Muscle layer of duodenum (tissue), 2 donors: Measurements from ENCODE around the gene NDFIP1.
"Not testable (repeated sequence)": the region's sequence is repeated elsewhere in the genome, so short reads cannot be mapped to it uniquely, and the experiment has no call there.

ENCODE experiments used
- H3K27ac ChIP-seq: one replicate; pipeline ENCODE4 v1.7.0; 2013; ENCODE audit warnings: mild to moderate bottlenecking, low read length
- H3K27me3 ChIP-seq: one replicate; pipeline ENCODE4 v1.7.0; 2013; ENCODE audit warnings: low read depth, mild to moderate bottlenecking, control low read depth, low read length
- H3K36me3 ChIP-seq, 2 donors: one replicate each; pipeline ENCODE4 v1.7.0; 2013; ENCODE audit warnings: low read length in 2 of 2, control low read depth in 1 of 2, mild to moderate bottlenecking in 1 of 2; ENCODE audit not compliant: insufficient read depth in 2 of 2, control insufficient read depth in 1 of 2
- H3K4me1 ChIP-seq, 2 donors: one replicate each; pipeline ENCODE4 v1.7.0; 2013; ENCODE audit warnings: low read length in 2 of 2, mild to moderate bottlenecking in 2 of 2, control low read depth in 1 of 2, moderate library complexity in 1 of 2; ENCODE audit not compliant: insufficient read depth in 2 of 2, control insufficient read depth in 1 of 2
- H3K4me3 ChIP-seq, 2 donors: one replicate each; pipeline ENCODE4 v1.7.0; 2013; ENCODE audit warnings: low read length in 2 of 2, low read depth in 1 of 2, mild to moderate bottlenecking in 1 of 2
- H3K9me3 ChIP-seq, 2 donors: one replicate each; pipeline ENCODE4 v1.7.0; 2013; ENCODE audit warnings: low read length in 2 of 2, control low read depth in 1 of 2, mild to moderate bottlenecking in 1 of 2; ENCODE audit not compliant: control insufficient read depth in 1 of 2
- donor health status: healthy.

Gene NDFIP1

DNA sequence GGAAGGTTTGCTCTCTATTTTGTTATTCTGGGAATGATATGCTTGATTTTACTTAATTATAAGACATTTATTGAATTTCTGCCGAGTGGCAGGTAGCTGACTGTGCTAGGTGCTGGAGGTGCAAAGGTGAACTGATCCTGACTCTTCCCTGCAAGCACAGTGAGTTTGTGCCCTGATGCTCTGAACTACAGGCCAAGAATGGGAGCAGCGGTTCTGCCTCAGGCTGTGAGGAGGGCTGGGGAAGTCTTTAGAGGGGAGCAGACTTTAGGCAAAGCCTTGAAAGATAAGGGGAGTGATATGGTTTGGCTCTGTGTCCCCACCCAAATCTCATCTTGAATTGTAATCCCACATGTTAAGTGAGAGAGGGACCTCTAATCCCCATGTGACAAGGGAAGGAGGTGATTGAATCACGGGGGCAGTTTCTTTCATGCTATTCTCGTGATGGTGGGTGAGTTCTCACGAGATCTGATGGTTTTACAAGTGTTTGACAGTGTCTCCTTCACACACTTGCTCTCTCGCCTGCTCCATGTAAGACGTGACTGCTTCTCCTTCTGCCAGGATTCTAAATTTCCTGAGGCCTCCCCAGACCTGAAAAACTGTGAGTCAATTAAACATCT is 73.1 kb downstream of the NDFIP1 start:
- H3K4me1 ChIP-seq = no peaks in the 10 kb centered on the region
- no peak overlapping the region for H3K27ac ChIP-seq
- no peaks in the 10 kb centered on the region for H3K36me3 ChIP-seq
- H3K4me3 ChIP-seq = no peak overlapping the region
- H3K27me3 ChIP-seq = no peaks in the 10 kb centered on the region
- H3K9me3 ChIP-seq = no peaks in the 10 kb centered on the region

DNA sequence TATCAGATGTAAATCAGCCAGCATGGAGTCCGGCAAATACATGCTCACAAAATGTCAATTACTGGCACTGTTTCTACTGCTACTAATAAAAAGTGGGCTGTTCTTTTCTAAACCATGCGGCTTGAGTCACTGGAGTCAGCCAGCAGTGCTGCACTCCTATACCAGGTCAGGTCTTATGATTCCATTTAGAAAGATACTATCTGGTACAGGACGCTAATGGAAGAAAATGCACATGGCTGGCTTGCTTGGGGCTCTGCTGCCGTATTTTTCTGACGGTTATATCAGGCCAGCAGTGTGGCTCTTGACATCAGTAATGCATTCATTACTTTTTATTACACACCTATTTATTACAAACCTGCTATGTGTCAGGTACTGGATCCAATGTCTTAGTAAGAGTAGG is 74.3 kb downstream of the NDFIP1 start:
- no peaks in the 10 kb centered on the region for H3K27me3 ChIP-seq
- H3K27ac ChIP-seq = no peak overlapping the region
- no peaks in the 10 kb centered on the region for H3K4me1 ChIP-seq
- no peaks in the 10 kb centered on the region for H3K36me3 ChIP-seq
- no peak overlapping the region for H3K4me3 ChIP-seq
- no peaks in the 10 kb centered on the region for H3K9me3 ChIP-seq

GRCh38 chr5:142183561-142183960 is 75.0 kb downstream of the NDFIP1 start:
- Histone ChIP-seq H3K27ac (no peak overlapping the region), H3K9me3 (no peaks in the 10 kb centered on the region), H3K36me3 (no peaks in the 10 kb centered on the region), H3K4me3 (no peak overlapping the region), H3K27me3 (no peaks in the 10 kb centered on the region), H3K4me1 (no peaks in the 10 kb centered on the region)

- Histone ChIP-seq H3K4me3 (no peak overlapping the region), H3K27me3 (no peaks in the 10 kb centered on the region)
These were observed 76.4 kb downstream of the NDFIP1 start for GRCh38 chr5:142184988-142185387.

DNA sequence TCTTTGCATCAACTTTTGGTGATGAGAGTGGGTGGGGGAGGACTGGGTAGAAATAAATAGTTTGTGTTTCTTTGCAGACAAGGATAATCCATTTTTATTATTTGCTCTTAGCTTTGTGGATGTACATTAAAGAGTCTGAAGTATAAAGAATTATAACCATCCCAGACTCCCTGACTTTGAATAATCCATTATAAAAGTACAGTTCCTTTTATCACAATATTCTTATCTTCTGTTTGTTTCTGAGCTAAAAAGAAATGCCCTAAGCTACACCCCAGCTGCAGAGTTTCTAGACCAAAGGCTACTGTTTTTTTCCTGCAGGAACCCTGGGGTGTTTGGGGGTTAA is 77.9 kb downstream of the NDFIP1 start:
- no peak overlapping the region for H3K4me3 ChIP-seq
- no peaks in the 10 kb centered on the region for H3K36me3 ChIP-seq
- no peaks in the 10 kb centered on the region for H3K27me3 ChIP-seq
- no peaks in the 10 kb centered on the region for H3K9me3 ChIP-seq
- H3K4me1 ChIP-seq = no peaks in the 10 kb centered on the region
- no peak overlapping the region for H3K27ac ChIP-seq

More at GRCh38 chr5:142184988-142185387, 76.4 kb downstream of the NDFIP1 start:
- no peaks in the 10 kb centered on the region for H3K36me3 ChIP-seq
- H3K27ac ChIP-seq = no peak overlapping the region
- H3K9me3 ChIP-seq = no peaks in the 10 kb centered on the region
- H3K4me1 ChIP-seq = no peaks in the 10 kb centered on the region

- H3K27ac ChIP-seq = no peak overlapping the region
- no peaks in the 10 kb centered on the region for H3K4me1 ChIP-seq
- no peaks in the 10 kb centered on the region for H3K36me3 ChIP-seq
- no peaks in the 10 kb centered on the region for H3K9me3 ChIP-seq
- no peaks in the 10 kb centered on the region for H3K27me3 ChIP-seq
- no peak overlapping the region for H3K4me3 ChIP-seq
These were observed 78.4 kb downstream of the NDFIP1 start for GRCh38 chr5:142186857-142187594.

- H3K4me3 ChIP-seq, H3K36me3 ChIP-seq, H3K4me1 ChIP-seq, H3K9me3 ChIP-seq, H3K27me3 ChIP-seq, H3K27ac ChIP-seq: not testable (repeated sequence)
These were observed 80.1 kb downstream of the NDFIP1 start for GRCh38 chr5:142188691-142189090.

- no peaks in the 10 kb centered on the region for H3K4me1 ChIP-seq
- H3K4me3 ChIP-seq = no peak overlapping the region
- H3K36me3 ChIP-seq = no peaks in the 10 kb centered on the region
- no peak overlapping the region for H3K27ac ChIP-seq
- no peaks in the 10 kb centered on the region for H3K27me3 ChIP-seq
- no peaks in the 10 kb centered on the region for H3K9me3 ChIP-seq
These were observed 81.2 kb downstream of the NDFIP1 start for GRCh38 chr5:142189813-142190212.

DNA sequence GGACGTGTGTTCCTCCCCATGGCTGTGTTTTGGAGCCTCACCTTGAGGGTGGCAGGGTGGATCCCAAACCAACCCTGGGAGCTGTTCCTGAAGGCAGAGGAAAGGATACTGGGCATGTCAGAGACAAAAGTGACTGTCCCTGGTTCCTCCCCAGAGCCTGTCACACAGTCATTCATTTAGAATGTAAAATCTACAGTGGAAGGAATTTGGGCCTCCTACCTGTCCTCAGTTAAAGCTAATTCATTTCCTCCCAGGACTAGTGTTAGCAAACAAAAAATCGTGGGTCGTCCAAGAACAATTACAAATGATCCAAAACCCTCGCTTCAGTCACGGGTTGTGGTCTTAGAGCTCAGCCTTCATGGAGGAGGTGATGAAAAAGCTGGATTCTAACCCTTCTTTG is 83.2 kb downstream of the NDFIP1 start:
- Histone ChIP-seq H3K4me1 (no peaks in the 10 kb centered on the region), H3K4me3 (no peak overlapping the region), H3K27me3 (no peaks in the 10 kb centered on the region), H3K36me3 (no peaks in the 10 kb centered on the region), H3K9me3 (no peaks in the 10 kb centered on the region), H3K27ac (no peak overlapping the region)

DNA sequence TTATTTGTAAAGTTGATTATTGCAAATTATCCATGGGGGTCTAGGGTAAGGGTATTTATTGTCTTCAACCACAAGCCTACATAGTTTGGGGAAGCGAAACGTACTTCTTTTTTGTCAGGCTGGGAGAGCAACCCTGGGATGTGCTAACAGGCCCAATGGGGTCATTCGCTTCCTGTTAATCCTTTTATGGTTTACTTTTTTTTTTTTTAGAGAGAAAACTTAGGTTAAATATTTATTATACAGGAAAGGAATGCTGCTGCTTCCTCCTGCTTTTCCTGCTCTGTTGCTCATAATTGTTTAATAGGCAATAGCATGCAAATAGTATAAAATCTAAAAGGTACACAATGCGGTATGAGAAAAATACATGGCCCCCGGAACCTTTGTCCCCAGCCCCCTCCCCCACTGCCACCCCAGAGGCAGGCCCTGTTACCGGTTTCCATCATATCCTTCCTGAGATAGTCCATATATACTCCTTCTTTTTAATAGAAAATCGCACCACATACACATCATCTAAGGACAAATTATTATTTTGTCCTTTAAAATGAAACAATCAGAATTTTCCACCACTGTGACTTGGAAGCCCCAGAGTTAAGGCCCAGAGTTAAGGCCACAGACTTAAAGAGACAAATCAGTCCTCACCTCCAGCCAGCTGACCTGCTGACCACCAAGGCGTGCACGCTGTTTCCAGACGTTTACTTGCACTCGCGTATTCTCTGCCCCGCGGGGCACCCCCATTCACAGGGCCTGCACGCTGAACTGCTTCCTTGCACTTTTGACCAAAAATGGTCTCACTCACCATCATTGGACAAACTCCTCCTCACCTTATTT is 83.9 kb downstream of the NDFIP1 start:
- no peak overlapping the region for H3K27ac ChIP-seq

DNA sequence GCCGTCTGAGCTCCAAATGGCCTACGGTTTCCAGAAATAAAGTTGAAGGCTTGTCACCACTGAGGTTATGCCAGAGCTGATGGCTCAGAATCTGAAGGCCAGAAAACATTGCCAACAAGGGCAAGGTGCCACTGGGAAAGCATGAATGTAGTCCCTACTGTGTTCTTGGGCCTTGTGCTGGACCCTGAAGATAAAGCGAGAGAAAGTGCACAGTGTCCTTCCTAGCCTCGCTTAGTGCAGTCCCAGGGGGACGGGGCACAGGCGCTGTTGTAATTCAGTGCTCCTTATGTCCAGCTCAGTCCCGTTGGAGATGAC is 84.5 kb downstream of the NDFIP1 start:
- Histone ChIP-seq H3K27me3 (no peaks in the 10 kb centered on the region), H3K4me3 (no peak overlapping the region), H3K27ac (no peak overlapping the region), H3K4me1 (no peaks in the 10 kb centered on the region), H3K9me3 (no peaks in the 10 kb centered on the region), H3K36me3 (no peaks in the 10 kb centered on the region)

More for the DNA sequence above, 83.9 kb downstream of the NDFIP1 start:
- no peaks in the 10 kb centered on the region for H3K27me3 ChIP-seq
- no peaks in the 10 kb centered on the region for H3K4me1 ChIP-seq
- no peaks in the 10 kb centered on the region for H3K9me3 ChIP-seq
- H3K36me3 ChIP-seq = no peaks in the 10 kb centered on the region
- H3K4me3 ChIP-seq = no peak overlapping the region
